ENCODE measurements around the gene ENO3.
A peak's percentile ranks its signal among the peaks of the same experiment; 100 is the strongest.

GRCh38 chr17:4934173-4934979 lies 16.5 kb upstream of the ENO3 start:
- TF ChIP-seq EZH2 (IDR thresholded peaks at IDR 0.05; ENCODE audit: low read depth, unreplicated experiment) = no peak
- peak; percentile 43 to 59 for TF ChIP-seq CTCF (conservative IDR thresholded peaks at IDR 0.05; ENCODE audit: low read depth in 2 of 2)
- TF ChIP-seq POLR2AphosphoS5 (IDR thresholded peaks at IDR 0.05; ENCODE audit: low read depth) = peak; percentile 42; the same call in 1 of the 2 replicates
- no peak for TF ChIP-seq CREB1 (CRISPR knock-in tag; IDR thresholded peaks at IDR 0.05; ENCODE audit: low read depth)
- peak; percentile 4 for TF ChIP-seq REST (IDR thresholded peaks at IDR 0.05; ENCODE audit: unreplicated experiment)
- no peak for TF ChIP-seq STAT1 (IDR thresholded peaks at IDR 0.05; ENCODE audit: unreplicated experiment)
- TF ChIP-seq EZH2phosphoT487 (IDR thresholded peaks at IDR 0.05; ENCODE audit: unreplicated experiment) = no peak
- TF ChIP-seq ZNF114 (CRISPR knock-in tag; IDR thresholded peaks at IDR 0.05) = no peak
- no peak for TF ChIP-seq NANOG (IDR thresholded peaks at IDR 0.05; ENCODE audit: borderline replicate concordance)
- no peak for TF ChIP-seq ZNF331 (CRISPR knock-in tag; IDR thresholded peaks at IDR 0.05; ENCODE audit: low read depth)
- TF ChIP-seq ETS1 (IDR thresholded peaks at IDR 0.05) = no peak
